ENCODE results near the gene CAPNS2. TPM values are rescaled to one million over a fixed set of nuclear protein-coding genes. Genes with fewer than 3 reads are reported as not detected.

The CAPNS2 gene
- total RNA-seq = not detected

GRCh38 chr16:55566432-55567175 lies at the start of gene CAPNS2:
CAPNS2 (plus strand) TSS chr16:55566684; CDS start chr16:55566757, 73 bp downstream.
- Histone ChIP-seq H3K9me3 (no peaks in the 10 kb centered on the region), H3K4me1 (peaks cover 0 to 5% of the 10 kb centered on the region in 2 donors), H3K27me3 (no peaks in the 10 kb centered on the region), H3K27ac (no peak within 1 kb of the TSS), H3K36me3 (no peaks in the 10 kb centered on the region), H3K4me3 (no peak within 1 kb of the TSS)
- DNase-seq (ENCODE audit: low spot score in 2 of 2) = no peak
- intact Hi-C loops (cut with DNase I) = no loop called here
- TF ChIP-seq CTCF (IDR thresholded peaks at IDR 0.05) = no peak

GRCh38 chr16:55521792-55522191 lies 44.7 kb upstream of the CAPNS2 start:
- H3K9me3 ChIP-seq = peaks cover 4 to 22% of the 10 kb centered on the region in 2 donors
- no peak overlapping the region for H3K27ac ChIP-seq
- no peak overlapping the region for H3K4me3 ChIP-seq
- no peaks in the 10 kb centered on the region for H3K27me3 ChIP-seq
- no peak for DNase-seq (ENCODE audit: low spot score in 2 of 2)
- H3K4me1 ChIP-seq = no peaks in the 10 kb centered on the region
- no peak for TF ChIP-seq CTCF (IDR thresholded peaks at IDR 0.05)
- intact Hi-C loops (cut with DNase I) = no loop called here
- no peaks in the 10 kb centered on the region for H3K36me3 ChIP-seq

- Histone ChIP-seq H3K27ac (no peak overlapping the region), H3K9me3 (peaks cover 4 to 10% of the 10 kb centered on the region in 2 donors), H3K27me3 (no peaks in the 10 kb centered on the region), H3K4me1 (no peaks in the 10 kb centered on the region), H3K36me3 (no peaks in the 10 kb centered on the region), H3K4me3 (no peak overlapping the region)
- intact Hi-C loops (cut with DNase I) = no loop called here
- no peak for TF ChIP-seq CTCF (IDR thresholded peaks at IDR 0.05)
- DNase-seq (ENCODE audit: low spot score in 2 of 2) = no peak
Measured at GRCh38 chr16:55526441-55526840, 40.0 kb upstream of the CAPNS2 start.

- no peaks in the 10 kb centered on the region for H3K4me1 ChIP-seq
- no peaks in the 10 kb centered on the region for H3K27me3 ChIP-seq
- no peak overlapping the region for H3K27ac ChIP-seq
- no peak for TF ChIP-seq CTCF (IDR thresholded peaks at IDR 0.05)
- intact Hi-C loops (cut with DNase I) = no loop called here
- no peak for DNase-seq (ENCODE audit: low spot score in 2 of 2)
- H3K9me3 ChIP-seq = no peaks in the 10 kb centered on the region
- no peaks in the 10 kb centered on the region for H3K36me3 ChIP-seq
- H3K4me3 ChIP-seq = no peak overlapping the region
Measured at GRCh38 chr16:55527885-55528284, 38.6 kb upstream of the CAPNS2 start.

GRCh38 chr16:55529018-55529417 lies 37.5 kb upstream of the CAPNS2 start:
- Histone ChIP-seq H3K36me3 (no peaks in the 10 kb centered on the region), H3K4me3 (no peak overlapping the region), H3K4me1 (no peaks in the 10 kb centered on the region), H3K27ac (no peak overlapping the region), H3K9me3 (no peaks in the 10 kb centered on the region), H3K27me3 (no peaks in the 10 kb centered on the region)
- DNase-seq (ENCODE audit: low spot score in 2 of 2) = no peak
- TF ChIP-seq CTCF (IDR thresholded peaks at IDR 0.05) = no peak
- intact Hi-C loops (cut with DNase I) = no loop called here

Data from ascending aorta (tissue), 2 donors.